Astrocyte (in vitro differentiated cells and primary cell): Measurements from ENCODE around the gene CUL1. TPM values are rescaled to one million over a fixed set of nuclear protein-coding genes. Genes with fewer than 3 reads are reported as not detected.

Source experiments
- DNase-seq: peaks from one replicate; pipeline ENCODE4 v3.0.0-alpha.2; 2010; ENCODE audit warnings: low read depth
- FAIRE-seq: peaks from 2 replicates; lab custom pipeline; 2011; peaks lifted over from hg19 to GRCh38; lab: Jason Lieb, UNC
- H2AFZ ChIP-seq: 2 replicates; pipeline ENCODE4 v1.6.0; 2012; ENCODE audit warnings: low read depth, low read length, inconsistent platforms
- H3K27ac ChIP-seq: 2 replicates; pipeline ENCODE4 v1.5.1; 2011; ENCODE audit warnings: low read depth, low read length, inconsistent platforms
- H3K27me3 ChIP-seq: 2 replicates; pipeline ENCODE4 v1.6.0; 2011; ENCODE audit warnings: low read length, inconsistent platforms; ENCODE audit not compliant: insufficient read depth
- H3K36me3 ChIP-seq: 2 replicates; pipeline ENCODE4 v1.5.1; 2011; ENCODE audit warnings: low read length, inconsistent platforms; ENCODE audit not compliant: insufficient read depth
- H3K4me1 ChIP-seq: 2 replicates; pipeline ENCODE4 v1.5.1; 2011; ENCODE audit warnings: low read length, inconsistent platforms; ENCODE audit not compliant: insufficient read depth
- H3K4me2 ChIP-seq: 2 replicates; pipeline ENCODE4 v1.6.0; 2012; ENCODE audit warnings: low read length, inconsistent platforms
- H3K4me3 ChIP-seq: 2 replicates; pipeline ENCODE4 v1.5.1; 2011; ENCODE audit warnings: low read depth, mild to moderate bottlenecking, low read length, inconsistent platforms; ENCODE audit not compliant: insufficient read depth
- H3K79me2 ChIP-seq: 2 replicates; pipeline ENCODE4 v1.6.0; 2012; ENCODE audit warnings: mild to moderate bottlenecking, low read length, inconsistent platforms; ENCODE audit not compliant: insufficient read depth
- H3K9ac ChIP-seq: 2 replicates; pipeline ENCODE4 v1.6.0; 2012; ENCODE audit warnings: mild to moderate bottlenecking, low read length, inconsistent platforms
- H3K9me3 ChIP-seq: 2 replicates; pipeline ENCODE4 v1.5.1; 2012; ENCODE audit warnings: low read depth, mild to moderate bottlenecking, low read length, inconsistent platforms; ENCODE audit not compliant: insufficient read depth
- H4K20me1 ChIP-seq: 2 replicates; pipeline ENCODE4 v1.6.0; 2012; ENCODE audit warnings: low read length, inconsistent platforms; ENCODE audit not compliant: insufficient read depth
- H3K27ac Mint-ChIP-seq: one replicate; pipeline ENCODE4 v1.8.0; 2021; ENCODE audit warnings: mild to moderate bottlenecking, mixed read lengths; ENCODE audit not compliant: unreplicated experiment
- H3K27me3 Mint-ChIP-seq: one replicate; pipeline ENCODE4 v1.8.0; 2021; ENCODE audit warnings: low read depth, mixed read lengths; ENCODE audit not compliant: unreplicated experiment
- H3K36me3 Mint-ChIP-seq: one replicate; pipeline ENCODE4 v1.8.0; 2021; ENCODE audit warnings: low read depth, mixed read lengths; ENCODE audit not compliant: unreplicated experiment
- H3K4me1 Mint-ChIP-seq: one replicate; pipeline ENCODE4 v1.8.0; 2021; ENCODE audit warnings: low read depth, mixed read lengths; ENCODE audit not compliant: unreplicated experiment
- H3K4me3 Mint-ChIP-seq: one replicate; pipeline ENCODE4 v1.8.0; 2021; ENCODE audit warnings: mild to moderate bottlenecking, moderate library complexity, mixed read lengths; ENCODE audit not compliant: unreplicated experiment
- H3K9me3 Mint-ChIP-seq: one replicate; pipeline ENCODE4 v1.8.0; 2021; ENCODE audit warnings: mild to moderate bottlenecking, mixed read lengths; ENCODE audit not compliant: unreplicated experiment
- EZH2 ChIP-seq: IDR thresholded peaks from 2 replicates; pipeline ENCODE4 v1.6.1; 2012; ENCODE audit warnings: mild to moderate bottlenecking, low read length, inconsistent platforms; ENCODE audit not compliant: insufficient read depth
- total RNA-seq: library from RNA; stranded (reverse); gene quantifications from 2 replicates; pipeline ENCODE4 v1.2.1, GENCODE V29; 2021
- TF ChIP-seq, protein P1 (sequence below): IDR thresholded peaks from 2 replicates; pipeline ENCODE4 v1.5.1; 2011; ENCODE audit warnings: low read depth, mild to moderate bottlenecking, inconsistent platforms, low read length, moderate library complexity; ENCODE audit not compliant: insufficient read depth

Gene CUL1
- total RNA-seq, 1 donor from 2014 or later = 60.2 TPM

DNA sequence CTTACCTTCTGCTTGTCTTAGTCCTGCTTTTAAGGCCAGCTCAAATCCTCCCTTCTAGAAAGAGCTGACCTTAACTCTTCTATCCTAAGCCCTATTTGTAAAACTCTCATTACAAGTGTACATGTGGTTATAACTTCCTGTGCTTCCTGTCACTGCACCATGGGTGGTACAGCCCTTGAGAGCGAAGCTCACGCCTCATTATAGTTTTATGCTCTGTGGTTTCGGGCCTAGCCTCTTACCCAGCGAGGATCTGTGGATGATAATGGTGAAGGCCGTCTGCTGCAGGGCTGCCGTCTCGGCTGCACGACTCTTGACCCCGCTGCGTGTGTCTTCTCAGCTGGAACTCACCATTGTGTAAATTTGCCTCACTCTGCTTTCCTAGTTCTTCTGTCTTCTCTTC, 74.6 kb downstream of the CUL1 start:
- Mint-ChIP-seq H3K4me3 (peak overlapping the region; percentile 48), H3K27me3 (no peaks in the 10 kb centered on the region), H3K9me3 (no peaks in the 10 kb centered on the region), H3K27ac (peak overlapping the region; percentile 92), H3K36me3 (peaks cover 6% of the 10 kb centered on the region), H3K4me1 (peaks cover 20% of the 10 kb centered on the region)
- Histone ChIP-seq H3K27ac (peak overlapping the region; percentile 83), H3K79me2 (peaks cover 3% of the 10 kb centered on the region), H3K36me3 (peaks cover 3% of the 10 kb centered on the region), H3K4me1 (peaks cover 16% of the 10 kb centered on the region), H3K9ac (peak overlapping the region; percentile 9), H3K4me2 (peak overlapping the region; percentile 60), H4K20me1 (peaks cover 13% of the 10 kb centered on the region), H3K27me3 (no peaks in the 10 kb centered on the region), H3K4me3 (no peak overlapping the region), H3K9me3 (no peaks in the 10 kb centered on the region), H2AFZ (no peak overlapping the region)
- FAIRE-seq (no peak), DNase-seq (peak; percentile 18)
- no peak for TF ChIP-seq EZH2
- TF ChIP-seq, protein P1, sequence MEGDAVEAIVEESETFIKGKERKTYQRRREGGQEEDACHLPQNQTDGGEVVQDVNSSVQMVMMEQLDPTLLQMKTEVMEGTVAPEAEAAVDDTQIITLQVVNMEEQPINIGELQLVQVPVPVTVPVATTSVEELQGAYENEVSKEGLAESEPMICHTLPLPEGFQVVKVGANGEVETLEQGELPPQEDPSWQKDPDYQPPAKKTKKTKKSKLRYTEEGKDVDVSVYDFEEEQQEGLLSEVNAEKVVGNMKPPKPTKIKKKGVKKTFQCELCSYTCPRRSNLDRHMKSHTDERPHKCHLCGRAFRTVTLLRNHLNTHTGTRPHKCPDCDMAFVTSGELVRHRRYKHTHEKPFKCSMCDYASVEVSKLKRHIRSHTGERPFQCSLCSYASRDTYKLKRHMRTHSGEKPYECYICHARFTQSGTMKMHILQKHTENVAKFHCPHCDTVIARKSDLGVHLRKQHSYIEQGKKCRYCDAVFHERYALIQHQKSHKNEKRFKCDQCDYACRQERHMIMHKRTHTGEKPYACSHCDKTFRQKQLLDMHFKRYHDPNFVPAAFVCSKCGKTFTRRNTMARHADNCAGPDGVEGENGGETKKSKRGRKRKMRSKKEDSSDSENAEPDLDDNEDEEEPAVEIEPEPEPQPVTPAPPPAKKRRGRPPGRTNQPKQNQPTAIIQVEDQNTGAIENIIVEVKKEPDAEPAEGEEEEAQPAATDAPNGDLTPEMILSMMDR = no peak

DNA sequence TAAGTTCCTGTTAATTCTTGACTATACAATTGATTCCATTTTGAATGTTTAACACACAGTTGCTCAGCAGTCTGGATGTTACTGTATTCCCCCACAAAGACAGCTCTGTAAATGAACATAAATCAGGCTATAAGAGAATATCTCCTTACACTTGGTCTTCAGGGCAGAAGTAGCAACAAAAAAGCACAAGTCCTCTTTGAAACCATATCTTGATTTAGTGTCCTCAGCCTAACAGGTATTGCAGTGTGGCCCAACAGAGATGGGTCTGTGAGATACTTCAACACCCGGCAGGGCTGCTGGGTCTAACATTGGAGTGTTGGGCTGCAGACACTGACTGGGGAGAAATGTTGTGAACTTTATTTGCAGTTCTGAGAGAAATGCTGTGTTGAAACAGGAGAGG, 75.8 kb downstream of the CUL1 start:
- Histone ChIP-seq H3K36me3 (peaks cover 6% of the 10 kb centered on the region), H3K9ac (no peak overlapping the region), H3K27ac (no peak overlapping the region), H3K4me2 (no peak overlapping the region), H3K79me2 (peaks cover 7% of the 10 kb centered on the region), H3K4me1 (peaks cover 16% of the 10 kb centered on the region), H4K20me1 (peaks cover 17% of the 10 kb centered on the region), H3K4me3 (no peak overlapping the region), H3K27me3 (no peaks in the 10 kb centered on the region), H3K9me3 (no peaks in the 10 kb centered on the region), H2AFZ (no peak overlapping the region)
- no peak for FAIRE-seq
- Mint-ChIP-seq H3K27me3 (no peaks in the 10 kb centered on the region), H3K27ac (peak overlapping the region; percentile 64), H3K9me3 (no peaks in the 10 kb centered on the region), H3K4me1 (peaks cover 20% of the 10 kb centered on the region), H3K36me3 (peaks cover 11% of the 10 kb centered on the region), H3K4me3 (no peak overlapping the region)
- DNase-seq = no peak
- TF ChIP-seq, protein P1 = no peak
- no peak for TF ChIP-seq EZH2

DNA sequence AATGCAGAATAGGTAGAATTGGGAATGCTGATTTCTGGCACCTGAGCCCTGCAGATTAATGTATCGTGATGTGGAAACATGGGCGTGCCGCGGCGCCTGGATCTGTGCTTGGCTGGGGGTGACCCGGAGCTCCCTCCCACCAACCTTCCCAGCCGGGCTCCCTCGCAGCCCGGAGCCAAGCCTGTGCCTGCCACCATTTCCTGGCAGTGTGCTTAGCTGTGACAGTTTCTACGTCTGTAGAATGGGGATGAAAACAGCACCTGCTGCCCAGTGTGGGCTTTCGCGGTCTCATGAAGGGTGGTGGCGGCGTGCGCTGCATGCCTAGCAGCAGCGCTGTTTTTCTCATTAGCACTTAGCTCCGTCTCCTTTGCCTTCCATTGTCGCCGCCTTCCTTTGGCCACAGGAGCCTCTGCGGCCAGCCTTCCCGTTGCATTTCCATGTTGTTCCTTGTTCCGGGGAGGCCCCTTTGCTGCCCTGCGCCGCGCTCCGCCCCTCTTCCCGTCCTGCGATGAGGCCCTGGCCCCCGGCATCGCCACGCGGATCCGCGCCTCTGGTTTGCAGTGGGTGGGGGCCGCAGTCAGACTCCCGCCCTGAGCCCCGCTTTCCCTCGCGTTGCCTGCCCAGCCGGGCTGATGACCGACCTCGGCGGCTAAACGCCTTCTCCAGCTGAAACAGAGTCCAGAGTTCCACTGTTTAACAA, 84.2 kb downstream of the CUL1 start:
- no peak for TF ChIP-seq EZH2
- TF ChIP-seq, protein P1 = no peak
- Histone ChIP-seq H2AFZ (no peak overlapping the region), H3K9ac (no peak overlapping the region), H4K20me1 (peaks cover 5% of the 10 kb centered on the region), H3K79me2 (peaks cover 4% of the 10 kb centered on the region), H3K4me2 (peak overlapping the region; percentile 63), H3K4me3 (no peak overlapping the region), H3K27me3 (no peaks in the 10 kb centered on the region), H3K4me1 (no peaks in the 10 kb centered on the region), H3K9me3 (no peaks in the 10 kb centered on the region), H3K27ac (no peak overlapping the region), H3K36me3 (peaks cover 25% of the 10 kb centered on the region)
- Mint-ChIP-seq H3K36me3 (peaks cover 14% of the 10 kb centered on the region), H3K27me3 (no peaks in the 10 kb centered on the region), H3K4me3 (no peak overlapping the region), H3K27ac (no peak overlapping the region), H3K9me3 (no peaks in the 10 kb centered on the region), H3K4me1 (no peaks in the 10 kb centered on the region)
- FAIRE-seq (no peak), DNase-seq (no peak)
